ENCODE results near the gene ADSS1.

ADSS1 gene

GRCh38 chr14:104734051-104734587 is 10.1 kb downstream of the ADSS1 start:
- DNase-seq (ENCODE audit: low spot score), result no peak

- no peak for DNase-seq (ENCODE audit: low spot score)
Observed at GRCh38 chr14:104734601-104734990, 10.6 kb downstream of the ADSS1 start.

- no peak for DNase-seq (ENCODE audit: low spot score)
Observed at GRCh38 chr14:104734991-104735779, 11.2 kb downstream of the ADSS1 start.

- DNase-seq (ENCODE audit: low spot score), result no peak
Observed at GRCh38 chr14:104735830-104736642, 12.0 kb downstream of the ADSS1 start.

GRCh38 chr14:104738375-104739019 is 14.5 kb downstream of the ADSS1 start:
- no peak for DNase-seq (ENCODE audit: low spot score)

- no peak for DNase-seq (ENCODE audit: low spot score)
Observed at GRCh38 chr14:104739026-104739425, 15.0 kb downstream of the ADSS1 start.

- no peak for DNase-seq (ENCODE audit: low spot score)
Observed at GRCh38 chr14:104739546-104740516, 15.8 kb downstream of the ADSS1 start.

GRCh38 chr14:104741108-104741802 is 17.2 kb downstream of the ADSS1 start:
- DNase-seq (ENCODE audit: low spot score), result no peak

GRCh38 chr14:104741803-104742251 is 17.8 kb downstream of the ADSS1 start:
- DNase-seq (ENCODE audit: low spot score), result no peak

GRCh38 chr14:104742586-104743455 is 18.8 kb downstream of the ADSS1 start:
- DNase-seq (ENCODE audit: low spot score), result no peak

- no peak for DNase-seq (ENCODE audit: low spot score)
Observed at GRCh38 chr14:104743461-104744380, 19.7 kb downstream of the ADSS1 start.

- DNase-seq (ENCODE audit: low spot score), result no peak
Observed at GRCh38 chr14:104744484-104744883, 20.5 kb downstream of the ADSS1 start.

- DNase-seq (ENCODE audit: low spot score), result no peak
Observed at GRCh38 chr14:104745431-104745830, 21.4 kb downstream of the ADSS1 start.

GRCh38 chr14:104746071-104746545 is 22.1 kb downstream of the ADSS1 start:
- DNase-seq (ENCODE audit: low spot score), result no peak

GRCh38 chr14:104746934-104747481 is 23.0 kb downstream of the ADSS1 start:
- DNase-seq (ENCODE audit: low spot score), result no peak

GRCh38 chr14:104747876-104748275 is 23.8 kb downstream of the ADSS1 start:
- no peak for DNase-seq (ENCODE audit: low spot score)

- DNase-seq (ENCODE audit: low spot score), result no peak
Observed at GRCh38 chr14:104749111-104749649, 25.2 kb downstream of the ADSS1 start.

All from hematopoietic multipotent progenitor cell treated with erythropoietin and hydrocortisone succinate and interleukin-3 and kit ligand, for 15 days (in vitro differentiated cells).